Ammon's horn (tissue), 1 donor: Measurements from ENCODE around the gene CCDC47.
"Not testable (repeated sequence)": the region's sequence is repeated elsewhere in the genome, so short reads cannot be mapped to it uniquely, and the experiment has no call there.

Experiments used
- DNase-seq: peaks from one replicate; pipeline ENCODE4 v3.0.0-alpha.2; 2016; ENCODE audit warnings: low spot score

Gene CCDC47

DNA sequence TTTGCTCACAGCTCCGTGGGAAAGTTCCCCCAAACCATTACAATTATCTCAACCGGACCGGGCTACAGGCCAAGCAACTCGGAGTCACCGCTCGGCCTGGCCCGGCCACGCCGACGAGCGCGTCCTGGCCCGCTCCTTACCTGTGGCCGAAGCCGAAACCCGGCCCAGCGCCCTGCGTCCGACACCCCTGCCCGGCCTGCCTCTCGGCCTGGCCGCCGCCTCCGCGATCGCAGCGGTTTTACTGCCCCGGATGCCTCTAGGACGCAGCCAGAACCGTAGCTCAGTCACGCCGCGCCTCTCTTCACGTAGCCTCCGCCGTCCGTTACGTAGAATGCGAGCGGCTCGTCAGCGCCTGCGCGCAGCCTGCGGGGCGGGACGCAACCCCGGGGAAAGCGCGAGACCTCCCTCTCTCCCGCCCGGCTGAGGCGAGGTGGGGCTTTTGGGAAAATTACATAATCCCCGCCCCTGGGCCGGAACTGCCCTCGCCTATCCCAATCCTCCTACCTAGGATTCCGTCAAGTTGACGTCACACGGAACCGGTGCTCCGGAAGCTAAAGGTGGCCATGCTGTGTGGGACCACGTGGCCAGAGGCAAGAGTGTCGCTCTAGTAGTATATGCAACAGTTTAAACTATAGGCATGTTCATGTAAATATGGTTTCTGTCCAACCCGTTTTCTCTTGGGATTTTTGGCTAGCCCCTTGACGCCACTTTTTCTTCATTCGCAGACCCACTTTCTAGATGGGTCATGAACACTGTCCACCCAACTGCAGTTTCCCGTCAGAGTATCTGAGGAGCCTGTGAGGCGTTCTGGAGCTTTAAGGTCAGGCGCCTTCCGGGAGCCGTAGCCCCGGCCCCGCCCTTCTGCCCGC lies at the start of gene CCDC47:
Gene CCDC47 (minus strand): TSS at position 326 of the 869 bp plus-strand sequence. CDS start 7,422 bp downstream, outside the sequence.
- peak; percentile 99 for DNase-seq

GRCh38 chr17:63822537-63822936 lies 49.1 kb upstream of the CCDC47 start:
- DNase-seq = no peak

GRCh38 chr17:63821804-63822203 lies 48.4 kb upstream of the CCDC47 start:
- DNase-seq = no peak

- no peak for DNase-seq
Observed at GRCh38 chr17:63820963-63821561, 47.7 kb upstream of the CCDC47 start.

- no peak for DNase-seq
Observed at GRCh38 chr17:63819585-63820537, 46.5 kb upstream of the CCDC47 start.

- DNase-seq = no peak
Observed at GRCh38 chr17:63819131-63819530, 45.7 kb upstream of the CCDC47 start.

GRCh38 chr17:63817736-63818385 lies 44.5 kb upstream of the CCDC47 start:
- no peak for DNase-seq

GRCh38 chr17:63816669-63817068 lies 43.3 kb upstream of the CCDC47 start:
- DNase-seq = no peak

DNA sequence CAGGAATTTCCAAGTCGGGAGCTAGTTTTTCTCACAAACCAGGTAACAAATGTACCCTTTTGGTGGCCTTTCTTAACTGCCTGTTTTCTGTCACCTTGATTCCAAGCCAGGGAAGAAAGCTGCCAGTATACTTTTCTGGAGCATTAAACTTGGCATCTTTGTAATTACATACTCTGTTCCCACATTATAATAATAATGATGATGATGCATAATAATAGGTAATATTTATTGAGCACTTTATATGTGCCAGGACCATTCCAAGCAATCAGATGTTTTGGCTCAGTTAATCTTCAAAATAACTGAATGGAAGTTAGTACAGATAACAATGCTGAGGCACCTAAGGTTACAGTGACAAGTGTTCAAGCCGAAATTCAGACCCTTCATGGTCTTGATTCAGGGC lies 42.7 kb upstream of the CCDC47 start:
- DNase-seq = no peak

GRCh38 chr17:63809970-63810369 lies 36.6 kb upstream of the CCDC47 start:
- DNase-seq = no peak

GRCh38 chr17:63805591-63805990 lies 32.2 kb upstream of the CCDC47 start:
- no peak for DNase-seq

GRCh38 chr17:63804328-63804727 lies 30.9 kb upstream of the CCDC47 start:
- no peak for DNase-seq

DNA sequence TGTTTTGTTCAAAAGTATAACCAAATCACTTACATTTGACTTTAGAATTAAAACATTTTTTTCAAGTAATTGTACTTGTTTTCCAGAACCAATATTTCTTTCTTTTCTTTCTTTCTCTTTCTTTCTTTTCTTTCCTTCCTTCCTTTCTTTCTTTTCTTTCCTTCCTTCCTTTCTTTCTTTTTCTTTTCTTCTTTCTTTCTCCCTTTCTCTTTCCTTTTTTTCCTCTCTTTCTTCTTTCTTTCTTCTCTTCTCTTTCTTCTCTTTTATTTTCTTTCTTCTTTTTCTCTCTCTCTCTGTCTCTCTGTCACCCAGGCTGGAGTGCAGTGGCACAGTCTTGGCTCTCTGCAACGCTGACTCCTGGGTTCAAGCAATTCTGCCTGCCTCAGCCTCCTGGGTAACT lies 27.4 kb upstream of the CCDC47 start:
- DNase-seq = no peak

DNA sequence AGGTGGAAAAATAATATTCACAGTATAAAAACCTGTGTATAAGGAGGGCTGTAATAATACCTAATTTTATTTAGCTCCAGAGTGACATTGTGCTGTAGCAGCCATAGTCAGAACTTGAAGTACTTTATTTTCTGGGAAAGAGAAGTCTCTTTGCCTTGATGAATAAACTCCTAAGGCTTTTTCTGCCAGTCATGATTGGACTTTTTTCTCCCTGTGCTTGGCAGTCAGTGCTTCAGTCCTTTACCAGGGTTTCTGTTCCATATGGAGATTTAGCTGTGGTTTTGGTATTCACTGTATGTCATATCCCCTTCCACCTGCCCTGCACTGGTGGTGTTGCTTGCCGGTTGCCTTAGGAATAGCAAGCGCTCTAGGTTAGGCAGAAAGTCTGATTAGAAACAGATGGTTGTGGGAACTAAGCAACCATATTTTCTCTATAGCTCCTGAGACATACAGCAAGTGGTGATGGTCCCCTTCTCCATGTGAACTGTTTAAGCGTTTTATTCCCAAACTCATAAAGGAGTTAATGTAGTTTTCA lies 25.2 kb upstream of the CCDC47 start:
- no peak for DNase-seq

DNA sequence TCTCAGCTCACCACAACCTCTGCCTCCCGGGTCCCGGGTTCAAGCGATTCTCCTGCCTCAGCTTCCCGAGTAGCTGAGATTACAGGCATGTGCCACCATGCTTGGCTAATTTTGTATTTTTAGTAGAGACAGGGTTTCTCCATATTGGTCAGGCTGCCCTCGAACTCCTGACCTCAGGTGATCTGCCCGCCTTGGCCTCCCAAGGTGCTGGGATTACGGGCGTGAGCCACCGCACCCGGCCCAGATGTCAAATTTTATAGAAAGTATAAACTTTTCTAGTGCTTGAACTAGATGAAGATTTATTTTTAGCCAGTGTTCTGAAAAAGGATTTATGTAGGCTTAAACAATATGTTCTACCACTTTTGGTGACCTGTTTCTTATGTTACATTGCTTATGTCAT lies 23.0 kb upstream of the CCDC47 start:
- DNase-seq = not testable (repeated sequence)

DNA sequence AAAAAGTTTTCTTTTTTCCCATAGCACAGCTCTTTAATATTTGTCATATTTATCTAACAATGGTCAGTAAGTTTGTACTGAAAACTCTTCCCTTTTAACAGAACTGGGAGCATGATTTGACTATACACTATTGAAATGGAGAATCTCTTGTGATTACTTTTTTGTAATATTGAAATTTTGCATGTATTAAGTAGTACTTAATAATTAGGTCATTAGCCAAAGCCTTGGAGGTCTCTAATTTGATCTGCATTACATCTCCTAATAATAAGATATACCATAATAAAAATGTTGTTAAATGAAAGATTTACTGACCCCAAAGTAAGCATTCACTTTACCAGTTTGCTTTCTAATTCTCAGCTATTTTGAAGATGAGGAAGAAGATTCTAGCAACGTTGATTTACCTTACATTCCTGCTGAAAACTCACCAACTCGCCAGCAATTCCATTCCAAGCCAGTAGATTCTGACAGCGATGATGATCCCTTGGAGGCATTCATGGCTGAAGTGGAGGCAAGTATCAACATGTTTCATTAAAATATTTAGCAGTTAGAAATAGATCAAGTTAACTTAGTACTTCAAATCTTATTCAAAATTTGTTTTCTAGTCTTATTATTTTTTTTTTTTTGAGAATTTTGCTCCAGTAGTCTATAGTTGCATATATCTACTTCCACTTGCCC lies 18.8 kb upstream of the CCDC47 start:
- no peak for DNase-seq

DNA sequence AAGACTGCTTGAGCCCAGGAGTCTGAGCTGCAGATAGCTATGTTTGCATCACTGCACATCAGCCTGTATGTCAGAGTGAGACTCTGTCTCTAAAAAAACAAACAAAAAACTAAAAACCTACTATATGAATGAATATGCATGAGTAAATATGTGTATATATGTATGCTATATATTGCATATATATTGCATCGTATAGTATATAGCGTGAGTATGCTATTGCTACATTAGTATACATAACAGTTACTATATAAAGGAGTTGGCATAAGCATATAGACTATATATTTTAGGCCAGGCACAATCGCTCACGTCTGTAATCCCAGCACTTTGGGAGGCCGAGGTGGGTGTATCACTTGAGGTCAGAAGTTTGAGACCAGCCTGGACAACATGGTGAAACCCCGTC lies 16.7 kb upstream of the CCDC47 start:
- DNase-seq = no peak

DNA sequence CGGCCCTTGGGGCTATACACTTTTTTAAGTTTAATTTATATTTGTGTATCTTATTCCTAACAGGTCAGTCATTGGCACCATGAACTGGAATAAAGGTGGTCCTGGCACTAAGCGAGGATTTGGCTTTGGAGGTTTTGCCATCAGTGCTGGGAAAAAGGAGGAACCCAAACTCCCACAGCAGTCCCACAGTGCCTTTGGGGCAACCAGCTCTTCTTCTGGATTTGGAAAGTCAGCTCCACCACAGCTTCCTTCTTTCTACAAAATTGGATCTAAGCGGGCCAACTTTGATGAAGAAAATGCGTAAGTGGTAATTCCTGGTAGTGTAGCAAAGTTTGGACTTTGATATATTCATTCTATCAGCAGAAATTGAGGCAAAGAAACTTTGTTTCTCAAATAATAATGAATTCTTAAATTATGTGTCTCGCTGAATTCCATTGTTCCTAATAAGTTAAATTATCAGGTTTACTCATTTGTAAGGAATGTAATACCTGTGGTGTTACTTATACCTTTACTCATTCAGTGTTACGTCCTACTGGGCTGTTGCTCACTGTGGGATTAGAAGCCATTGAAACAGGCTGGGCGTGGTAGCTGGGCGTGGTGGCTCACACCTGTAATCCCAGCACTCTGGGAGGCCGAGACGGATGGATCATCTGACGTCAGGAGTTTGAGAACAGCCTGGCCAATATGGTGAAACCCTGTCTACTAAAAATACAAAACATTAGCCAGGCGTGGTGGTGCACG lies 13.7 kb upstream of the CCDC47 start:
- DNase-seq = no peak

- no peak for DNase-seq
Observed at GRCh38 chr17:63786117-63786516, 12.7 kb upstream of the CCDC47 start.

DNA sequence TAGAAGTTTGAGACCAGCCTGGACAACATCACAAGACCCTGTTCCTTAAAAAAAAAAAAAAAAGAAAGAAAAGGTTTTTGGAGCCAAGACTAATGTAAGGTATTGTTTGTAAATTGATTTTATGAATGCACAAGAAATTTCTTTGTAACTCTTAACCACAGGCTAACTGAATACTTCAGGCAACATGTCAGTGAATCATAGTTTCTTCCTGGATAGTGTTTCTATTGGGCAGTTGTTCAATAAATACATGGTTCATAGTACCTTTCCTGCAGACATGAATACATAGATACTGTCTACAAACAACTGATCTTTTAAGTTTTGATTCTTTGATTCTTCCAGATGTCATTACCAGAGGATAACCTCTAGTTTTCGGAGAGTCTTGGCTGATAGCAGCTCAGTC lies 12.2 kb upstream of the CCDC47 start:
- no peak for DNase-seq
